Fibroblast of pulmonary artery (primary cell): ENCODE results near the gene SFRP4.

Source experiments
- DNase-seq: peaks from one replicate; pipeline ENCODE4 v3.0.0-alpha.2; 2010; ENCODE audit warnings: low read depth
- H3K4me3 ChIP-seq: replicated peaks from 2 replicates; pipeline ENCODE4 v1.5.1; 2011; ENCODE audit warnings: low read depth, mild to moderate bottlenecking, control low read depth, low read length, moderate library complexity
- TF ChIP-seq, protein P1 (sequence below): IDR thresholded peaks from 2 replicates; pipeline ENCODE4 v1.5.1; 2011; ENCODE audit warnings: mild to moderate bottlenecking, control low read depth, low read length, inconsistent platforms; ENCODE audit errors: missing control alignments

Gene SFRP4

DNA sequence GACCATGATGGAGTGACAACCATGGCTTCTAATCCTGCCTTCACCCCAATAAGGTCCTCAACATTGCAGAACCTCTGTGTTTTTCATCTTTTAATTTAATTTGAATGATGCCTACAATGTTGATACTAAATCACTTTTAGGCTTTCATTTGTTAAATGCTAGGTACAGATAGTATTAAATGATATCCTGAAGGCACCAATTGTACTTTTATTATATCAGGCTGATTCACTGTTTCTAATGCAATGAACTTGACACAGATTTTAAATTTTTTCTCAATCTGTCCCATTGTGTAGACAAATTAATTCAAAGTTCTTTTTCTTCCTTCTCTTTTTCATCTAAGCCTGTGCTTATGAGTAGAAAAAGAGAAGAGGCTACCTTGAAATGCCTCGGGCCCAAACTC, 9.0 kb upstream of the SFRP4 start:
- TF ChIP-seq, protein P1, sequence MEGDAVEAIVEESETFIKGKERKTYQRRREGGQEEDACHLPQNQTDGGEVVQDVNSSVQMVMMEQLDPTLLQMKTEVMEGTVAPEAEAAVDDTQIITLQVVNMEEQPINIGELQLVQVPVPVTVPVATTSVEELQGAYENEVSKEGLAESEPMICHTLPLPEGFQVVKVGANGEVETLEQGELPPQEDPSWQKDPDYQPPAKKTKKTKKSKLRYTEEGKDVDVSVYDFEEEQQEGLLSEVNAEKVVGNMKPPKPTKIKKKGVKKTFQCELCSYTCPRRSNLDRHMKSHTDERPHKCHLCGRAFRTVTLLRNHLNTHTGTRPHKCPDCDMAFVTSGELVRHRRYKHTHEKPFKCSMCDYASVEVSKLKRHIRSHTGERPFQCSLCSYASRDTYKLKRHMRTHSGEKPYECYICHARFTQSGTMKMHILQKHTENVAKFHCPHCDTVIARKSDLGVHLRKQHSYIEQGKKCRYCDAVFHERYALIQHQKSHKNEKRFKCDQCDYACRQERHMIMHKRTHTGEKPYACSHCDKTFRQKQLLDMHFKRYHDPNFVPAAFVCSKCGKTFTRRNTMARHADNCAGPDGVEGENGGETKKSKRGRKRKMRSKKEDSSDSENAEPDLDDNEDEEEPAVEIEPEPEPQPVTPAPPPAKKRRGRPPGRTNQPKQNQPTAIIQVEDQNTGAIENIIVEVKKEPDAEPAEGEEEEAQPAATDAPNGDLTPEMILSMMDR = no peak
- H3K4me3 ChIP-seq = no peak overlapping the region
- DNase-seq = no peak

DNA sequence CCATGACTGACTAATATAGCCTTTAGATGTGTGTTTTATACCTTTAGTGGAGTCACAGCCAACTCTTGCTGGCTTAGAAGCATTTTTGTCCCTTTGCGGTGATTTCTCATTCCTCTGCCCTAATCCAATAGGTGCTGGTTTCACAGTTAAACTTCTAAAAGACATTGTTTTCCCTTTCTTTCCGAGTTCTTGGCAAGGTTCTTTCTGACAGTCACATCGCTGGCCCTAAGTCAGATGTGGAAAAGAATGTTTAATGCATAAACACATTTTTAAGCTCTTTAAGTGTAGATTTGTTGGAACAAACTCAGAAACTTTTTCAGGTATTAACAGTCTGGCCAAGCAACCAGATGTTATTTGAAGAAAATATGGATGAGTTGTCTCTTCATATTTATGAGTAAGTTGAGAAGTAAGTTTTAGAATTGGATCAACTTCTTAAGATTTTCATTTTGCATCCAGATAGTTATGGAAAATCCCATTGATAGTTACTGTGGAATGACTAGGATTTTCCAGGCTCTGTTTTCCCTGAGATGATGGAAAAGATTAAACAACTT, 7.9 kb upstream of the SFRP4 start:
- no peak for DNase-seq
- TF ChIP-seq, protein P1 = no peak
- H3K4me3 ChIP-seq = no peak overlapping the region

DNA sequence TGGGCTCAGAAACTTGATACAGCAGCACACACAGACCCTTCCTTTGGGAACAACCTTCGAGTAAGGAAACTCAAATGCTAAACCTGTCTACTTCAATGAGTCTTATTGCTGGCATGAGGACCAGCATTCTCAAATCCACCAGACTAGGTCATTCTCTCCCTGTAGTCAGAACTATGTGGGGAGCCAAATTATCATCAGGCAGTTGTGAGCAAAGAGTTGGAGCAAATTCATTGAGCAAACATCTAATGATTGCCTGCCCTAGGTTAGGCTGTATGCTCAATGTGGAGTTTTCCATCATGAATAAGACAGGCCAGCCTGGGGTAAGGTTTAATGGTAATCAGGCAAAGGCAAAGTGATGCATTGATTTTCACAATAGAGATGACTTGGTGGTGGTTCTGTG, 7.4 kb upstream of the SFRP4 start:
- no peak for DNase-seq

DNA sequence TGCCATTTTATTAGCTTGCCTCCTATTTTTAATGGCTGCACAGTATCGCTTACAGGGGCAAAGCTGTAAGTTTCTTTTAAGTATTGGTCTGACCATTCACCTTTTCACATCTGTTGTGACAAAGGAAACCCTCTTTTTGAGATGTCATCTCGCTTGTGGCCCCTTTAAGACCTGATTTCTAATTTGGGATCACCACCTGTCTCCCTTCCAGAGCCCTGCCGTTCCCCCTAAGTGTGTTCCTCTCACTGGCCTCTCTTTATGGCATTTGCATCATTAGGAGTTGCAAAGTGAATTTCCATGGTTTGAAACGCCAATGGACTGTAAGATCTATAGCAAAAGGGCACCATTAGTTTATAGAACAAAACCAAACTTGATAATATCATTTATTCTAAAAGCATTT, 5.3 kb upstream of the SFRP4 start:
- TF ChIP-seq, protein P1 = no peak
- peak overlapping the region; percentile 58 for H3K4me3 ChIP-seq
- DNase-seq = no peak

More for the DNA sequence above, 7.4 kb upstream of the SFRP4 start:
- TF ChIP-seq, protein P1 = no peak
- no peak overlapping the region for H3K4me3 ChIP-seq

DNA sequence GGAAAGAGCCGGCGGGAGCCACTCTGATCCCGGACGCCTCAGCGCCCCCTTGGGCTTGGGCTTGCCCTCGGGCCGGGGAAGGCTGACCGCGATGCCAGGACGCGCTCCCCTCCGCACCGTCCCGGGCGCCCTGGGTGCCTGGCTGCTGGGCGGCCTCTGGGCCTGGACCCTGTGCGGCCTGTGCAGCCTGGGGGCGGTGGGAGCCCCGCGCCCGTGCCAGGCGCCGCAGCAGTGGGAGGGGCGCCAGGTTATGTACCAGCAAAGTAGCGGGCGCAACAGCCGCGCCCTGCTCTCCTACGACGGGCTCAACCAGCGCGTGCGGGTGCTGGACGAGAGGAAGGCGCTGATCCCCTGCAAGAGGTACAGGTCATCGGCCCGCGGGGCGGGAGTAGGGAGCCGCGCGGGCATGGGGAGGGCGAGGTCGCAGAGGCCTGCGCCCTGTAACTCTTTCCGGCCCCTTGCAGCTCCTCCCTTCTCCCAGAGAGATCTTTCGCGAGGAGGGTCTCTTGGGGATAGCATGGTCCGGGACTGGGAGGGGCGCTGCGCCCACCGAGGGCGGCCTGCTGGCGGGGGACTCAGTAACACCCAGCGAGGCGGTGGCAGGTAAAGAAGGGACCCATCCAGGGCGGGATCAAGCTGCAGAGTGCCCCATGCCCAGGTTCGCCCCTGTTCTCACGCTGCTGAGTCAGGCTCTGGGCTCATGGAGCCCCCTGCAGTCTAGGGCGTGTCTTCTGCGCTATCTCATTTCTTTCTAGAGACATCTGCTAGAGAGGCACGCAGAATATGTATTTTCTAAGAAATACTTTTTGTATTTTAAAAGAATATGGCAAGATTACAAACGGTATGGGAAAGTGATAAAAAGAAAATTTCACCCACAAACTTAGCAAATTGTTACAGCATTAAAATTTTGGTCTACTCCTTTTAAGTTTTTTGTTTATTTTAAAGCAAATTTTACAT, 4.5 kb upstream of the SFRP4 start:
- TF ChIP-seq, protein P1 = no peak
- no peak for DNase-seq
- peak overlapping the region; percentile 58 for H3K4me3 ChIP-seq

DNA sequence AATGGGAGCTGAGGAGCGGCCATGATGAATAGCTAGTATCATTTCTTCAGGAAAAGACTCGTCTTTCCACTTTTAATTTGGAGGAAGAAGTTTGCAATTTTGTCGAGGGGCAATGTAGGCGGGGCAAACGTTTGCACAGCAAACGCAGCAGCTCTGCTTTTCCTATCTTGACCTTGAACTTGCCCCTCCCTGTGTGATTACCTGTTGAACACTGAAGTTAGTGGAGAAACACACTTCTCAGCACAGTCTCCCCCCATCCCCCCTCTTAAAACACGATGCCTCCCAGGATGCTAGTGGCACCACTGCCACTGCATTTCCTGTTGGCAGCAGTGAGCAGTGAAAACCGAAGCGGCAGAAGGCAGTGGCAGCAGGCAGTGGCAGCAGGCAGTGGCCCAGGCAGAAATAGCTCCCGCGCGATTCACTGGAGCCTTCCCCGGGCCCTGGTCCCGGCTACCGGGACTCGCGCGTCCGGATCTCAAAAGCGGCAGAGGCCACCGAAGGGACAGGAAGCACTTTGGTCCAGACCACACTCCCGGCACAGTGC, 3.8 kb upstream of the SFRP4 start, which contains the start of gene EPDR1:
TSS of gene EPDR1 (plus strand) at position 336 of the 544 bp plus-strand sequence. CDS start 300 bp downstream, outside the sequence.
- no peak for DNase-seq
- TF ChIP-seq, protein P1 = peak; percentile 6
- H3K4me3 ChIP-seq = peak within 1 kb of the TSS; percentile 58
